ENCODE measurements around the gene SUDS3.
A peak's percentile ranks its signal among the peaks of the same experiment; 100 is the strongest.
"Not testable (repeated sequence)": the region's sequence is repeated elsewhere in the genome, so short reads cannot be mapped to it uniquely, and the experiment has no call there.

Gene SUDS3

DNA sequence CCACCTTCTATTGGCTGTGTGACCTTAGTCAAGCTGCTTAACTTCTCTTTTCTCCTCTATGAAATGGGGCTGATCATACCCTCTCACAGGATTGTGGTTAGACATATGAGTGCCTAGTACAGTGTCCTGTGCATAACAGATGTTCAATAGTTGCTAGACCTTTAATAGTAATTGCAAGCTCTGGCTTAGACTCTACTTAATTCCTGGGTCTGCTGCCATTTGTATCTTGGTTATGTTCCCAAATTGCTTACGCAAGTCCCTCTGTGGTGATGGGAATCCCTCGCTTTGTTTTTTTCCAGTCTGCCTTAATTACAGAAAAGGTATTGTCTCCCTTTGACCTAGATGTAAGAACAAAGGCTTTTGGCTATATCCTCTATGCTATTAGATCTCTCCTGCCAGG lies 15.1 kb downstream of the SUDS3 start:
- FAIRE-seq (no peak), DNase-seq (ENCODE audit: insufficient read length, low spot score) (no peak)

GRCh38 chr12:118391836-118392235 lies 15.5 kb downstream of the SUDS3 start:
- no peak for DNase-seq (ENCODE audit: insufficient read length, low spot score)
- FAIRE-seq, result no peak

DNA sequence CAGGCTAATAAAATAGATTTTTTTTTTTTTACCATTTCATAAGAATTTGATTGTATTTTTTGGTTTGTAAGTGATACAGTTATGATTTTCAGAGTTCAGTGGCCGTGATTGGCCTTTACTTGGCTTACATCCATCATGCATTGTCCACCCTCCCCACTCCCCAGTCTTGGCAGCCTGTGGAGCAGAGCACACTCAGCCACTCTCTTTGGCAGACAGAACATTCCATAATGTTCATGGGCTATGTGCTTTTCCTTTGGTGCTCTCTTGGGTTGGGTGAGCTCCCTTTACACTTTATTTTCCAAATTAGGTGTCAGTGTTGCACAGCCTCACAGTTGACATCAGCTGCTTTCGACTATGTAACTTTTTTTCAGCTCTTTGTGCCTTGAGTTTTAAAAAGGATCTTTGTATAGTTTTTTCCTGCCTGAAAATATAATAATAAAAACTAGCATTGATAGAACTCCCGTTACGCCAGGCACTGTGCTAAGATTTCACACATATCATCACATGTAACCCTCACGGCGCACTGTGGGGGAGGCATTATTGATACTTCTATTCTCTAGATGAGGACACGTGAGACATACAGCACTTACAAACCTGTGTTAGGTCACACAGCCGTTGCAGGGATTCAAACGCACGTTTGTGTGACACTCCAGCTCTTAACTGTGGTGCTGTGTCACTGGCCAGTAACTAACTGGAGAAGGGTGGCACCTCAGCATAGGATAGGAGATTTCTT lies 21.5 kb downstream of the SUDS3 start:
- DNase-seq (ENCODE audit: insufficient read length, low spot score) (no peak), FAIRE-seq (no peak)

DNA sequence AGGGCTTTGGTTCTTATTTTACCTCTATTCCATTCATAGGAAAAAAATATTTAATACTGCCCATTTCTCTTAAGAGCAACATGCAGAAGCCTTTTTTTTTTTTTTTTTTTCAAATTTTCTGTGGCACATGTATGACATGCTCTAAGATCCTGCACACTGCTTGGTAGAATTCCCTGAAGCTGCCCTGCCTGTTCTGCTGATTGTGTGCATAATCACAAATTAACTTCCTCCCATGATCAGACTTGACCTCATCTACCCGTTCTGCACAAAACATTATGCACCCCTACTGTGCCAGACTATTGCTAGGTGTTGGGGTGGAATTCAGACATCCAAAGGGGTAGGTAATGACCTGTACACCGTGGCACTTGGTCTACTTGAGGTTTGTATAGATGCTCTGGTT lies 22.2 kb downstream of the SUDS3 start:
- FAIRE-seq, result no peak
- no peak for DNase-seq (ENCODE audit: insufficient read length, low spot score)

DNA sequence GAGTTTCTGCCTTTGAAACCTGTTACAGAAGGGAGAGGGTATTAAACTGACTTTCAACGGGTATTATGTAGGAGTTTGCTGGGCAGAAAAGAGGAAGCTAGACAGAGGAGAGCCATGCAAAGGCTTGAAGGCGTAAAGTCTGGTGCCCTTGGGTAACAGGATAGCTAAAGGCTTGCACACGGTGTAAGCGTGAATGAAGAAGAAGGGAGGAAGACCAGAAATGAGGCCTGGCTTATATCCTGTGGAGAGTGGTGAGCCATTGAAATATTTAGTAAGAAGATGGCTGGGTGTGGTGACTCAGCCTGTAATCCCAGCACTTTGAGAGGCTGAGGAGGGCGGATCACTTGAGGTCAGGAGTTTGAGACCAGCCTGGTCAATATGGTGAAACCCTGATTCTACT lies 22.6 kb downstream of the SUDS3 start:
- DNase-seq (ENCODE audit: insufficient read length, low spot score) (no peak), FAIRE-seq (no peak)

DNA sequence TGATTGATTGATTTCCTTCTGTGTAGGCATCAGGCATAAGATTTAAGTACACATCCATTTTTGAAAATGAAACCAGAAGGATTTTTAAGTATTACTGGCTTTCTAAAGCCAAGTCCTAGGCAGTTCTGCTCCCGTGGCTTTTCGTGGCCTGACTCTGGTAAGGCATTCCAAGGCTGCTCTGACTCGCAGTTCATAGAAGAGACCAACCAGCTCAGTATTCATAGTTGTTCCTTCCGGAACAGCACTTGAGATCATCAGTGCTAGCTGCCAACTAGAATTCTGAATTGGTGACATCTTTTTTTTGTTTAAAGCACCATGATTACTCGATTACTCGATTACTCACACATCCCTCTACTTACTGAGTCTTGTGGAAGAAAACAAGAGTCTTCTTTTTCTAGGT lies 25.9 kb downstream of the SUDS3 start:
- FAIRE-seq (no peak), DNase-seq (ENCODE audit: insufficient read length, low spot score) (no peak)

DNA sequence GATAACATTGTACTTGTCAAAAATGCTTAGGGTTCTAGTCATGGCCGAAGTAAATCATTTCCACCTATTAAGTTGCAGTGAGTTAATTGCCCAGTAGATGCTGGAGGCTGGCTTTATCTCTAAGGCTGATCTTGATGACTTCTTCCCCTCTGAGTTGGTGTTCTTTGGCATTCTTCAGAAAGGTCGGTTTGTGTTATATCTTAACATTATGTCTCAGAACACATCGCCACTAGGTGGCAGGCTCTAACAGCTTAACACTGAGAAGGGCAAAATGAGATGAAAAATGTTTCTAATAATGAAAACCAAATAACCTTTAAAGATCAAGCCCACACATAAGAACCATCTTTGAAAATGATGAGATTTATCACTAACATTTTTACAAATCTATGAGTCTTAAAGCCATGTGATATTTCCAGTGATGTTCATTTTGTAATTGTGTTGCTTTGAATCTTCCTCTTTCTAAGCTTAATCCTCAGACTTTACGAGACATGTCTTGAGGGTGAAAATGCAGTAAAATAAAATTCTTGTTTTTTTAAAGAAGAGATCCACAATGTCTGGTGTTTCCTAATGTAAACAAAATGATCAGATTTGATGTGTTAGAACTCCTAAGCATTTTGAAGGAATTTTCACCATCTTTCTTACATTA lies 28.6 kb downstream of the SUDS3 start:
- peak; percentile 47 for DNase-seq (ENCODE audit: insufficient read length, low spot score)

GRCh38 chr12:118408241-118408640 lies 31.9 kb downstream of the SUDS3 start:
- not testable (repeated sequence) for DNase-seq (ENCODE audit: insufficient read length, low spot score); FAIRE-seq

More for the DNA sequence above, 28.6 kb downstream of the SUDS3 start:
- peak; percentile 83 for FAIRE-seq

GRCh38 chr12:118409834-118410233 lies 33.5 kb downstream of the SUDS3 start:
- DNase-seq (ENCODE audit: insufficient read length, low spot score) (no peak), FAIRE-seq (no peak)

DNA sequence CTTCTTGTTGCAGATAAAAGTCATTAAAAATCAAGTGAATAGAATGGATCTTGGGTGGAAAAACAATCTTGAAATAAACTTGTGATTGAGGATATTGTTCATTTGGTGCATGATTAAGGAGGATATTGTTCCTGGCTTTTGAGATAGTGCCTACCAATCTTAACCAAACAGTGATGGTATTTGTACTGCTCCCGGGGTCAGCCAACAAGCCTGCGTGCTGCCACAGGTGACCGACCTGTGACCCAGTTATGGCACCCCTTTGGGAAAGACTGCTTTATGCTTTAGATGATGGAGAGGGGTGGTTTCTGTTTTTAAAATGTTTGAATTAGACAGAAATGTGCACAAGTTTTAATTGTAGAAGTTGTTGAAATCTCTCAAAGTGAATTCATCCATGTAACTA lies 41.6 kb downstream of the SUDS3 start:
- DNase-seq (ENCODE audit: insufficient read length, low spot score) (no peak), FAIRE-seq (no peak)

DNA sequence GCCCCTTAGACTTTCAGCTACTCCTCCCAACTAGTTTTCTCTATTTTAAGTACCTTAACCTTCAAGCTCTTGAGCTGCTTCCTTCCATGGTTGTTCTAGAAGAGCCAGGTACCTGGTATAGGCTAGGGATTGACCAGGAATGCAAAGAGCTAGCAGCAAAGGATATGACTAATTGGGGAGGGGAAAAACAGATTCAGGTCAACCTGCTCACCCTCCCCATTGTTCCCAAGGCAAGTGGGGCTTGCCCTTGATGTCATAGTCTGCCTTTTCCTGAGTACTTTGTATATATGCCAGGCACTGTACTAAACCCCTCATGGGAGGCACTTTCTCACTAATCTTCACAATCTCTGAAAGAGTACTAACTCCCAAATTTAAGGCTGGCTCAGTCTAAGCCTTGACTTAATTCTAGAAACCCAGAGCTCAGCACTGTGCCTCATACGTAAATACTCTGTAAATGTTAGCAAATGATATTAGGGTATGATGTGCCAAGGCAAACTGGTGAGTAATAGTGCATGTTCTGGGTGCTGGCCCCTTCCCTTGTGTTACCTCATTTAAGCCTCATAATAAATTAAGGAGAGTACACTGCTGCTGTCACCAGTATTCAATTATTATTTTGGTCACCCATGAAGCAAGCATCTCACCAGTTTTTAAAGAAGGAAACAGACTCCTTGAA lies 42.2 kb downstream of the SUDS3 start:
- no peak for FAIRE-seq
- no peak for DNase-seq (ENCODE audit: insufficient read length, low spot score)

- FAIRE-seq (no peak), DNase-seq (ENCODE audit: insufficient read length, low spot score) (no peak)
Observed at GRCh38 chr12:118420673-118421072, 44.3 kb downstream of the SUDS3 start.

GRCh38 chr12:118424884-118425283 lies 48.5 kb downstream of the SUDS3 start:
- FAIRE-seq (no peak), DNase-seq (ENCODE audit: insufficient read length, low spot score) (no peak)

GRCh38 chr12:118425364-118425763 lies 49.0 kb downstream of the SUDS3 start:
- DNase-seq (ENCODE audit: insufficient read length, low spot score) (no peak), FAIRE-seq (no peak)

GRCh38 chr12:118427819-118428218 lies 51.5 kb downstream of the SUDS3 start:
- no peak for FAIRE-seq

DNA sequence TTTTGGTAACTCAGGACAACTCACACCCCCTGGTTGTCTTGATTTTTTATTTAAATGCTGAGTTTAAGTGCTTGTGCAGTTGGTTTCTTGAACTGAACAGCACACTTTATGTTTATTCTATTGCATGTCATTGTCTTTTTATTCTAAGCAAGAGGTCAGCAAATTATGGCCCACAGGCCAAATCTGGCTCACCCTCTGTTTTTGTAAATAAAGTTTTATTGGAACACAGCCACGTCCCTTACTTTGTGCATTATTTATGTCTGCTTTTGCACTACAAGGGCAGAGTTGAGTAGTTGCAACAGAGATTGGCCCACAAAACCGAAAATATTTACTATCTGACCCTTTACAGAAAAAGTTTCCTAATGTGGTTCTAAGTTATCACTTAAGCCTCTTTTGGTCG lies 52.3 kb downstream of the SUDS3 start:
- FAIRE-seq, result no peak
- no peak for DNase-seq (ENCODE audit: insufficient read length, low spot score)

More at GRCh38 chr12:118427819-118428218, 51.5 kb downstream of the SUDS3 start:
- no peak for DNase-seq (ENCODE audit: insufficient read length, low spot score)

GRCh38 chr12:118429688-118430383 lies 53.5 kb downstream of the SUDS3 start:
- FAIRE-seq (no peak), DNase-seq (ENCODE audit: insufficient read length, low spot score) (no peak)

- FAIRE-seq (no peak), DNase-seq (ENCODE audit: insufficient read length, low spot score) (no peak)
Observed at GRCh38 chr12:118430516-118430915, 54.2 kb downstream of the SUDS3 start.

GRCh38 chr12:118432812-118433545 lies 56.6 kb downstream of the SUDS3 start:
- no peak for FAIRE-seq
- DNase-seq (ENCODE audit: insufficient read length, low spot score), result no peak

DNA sequence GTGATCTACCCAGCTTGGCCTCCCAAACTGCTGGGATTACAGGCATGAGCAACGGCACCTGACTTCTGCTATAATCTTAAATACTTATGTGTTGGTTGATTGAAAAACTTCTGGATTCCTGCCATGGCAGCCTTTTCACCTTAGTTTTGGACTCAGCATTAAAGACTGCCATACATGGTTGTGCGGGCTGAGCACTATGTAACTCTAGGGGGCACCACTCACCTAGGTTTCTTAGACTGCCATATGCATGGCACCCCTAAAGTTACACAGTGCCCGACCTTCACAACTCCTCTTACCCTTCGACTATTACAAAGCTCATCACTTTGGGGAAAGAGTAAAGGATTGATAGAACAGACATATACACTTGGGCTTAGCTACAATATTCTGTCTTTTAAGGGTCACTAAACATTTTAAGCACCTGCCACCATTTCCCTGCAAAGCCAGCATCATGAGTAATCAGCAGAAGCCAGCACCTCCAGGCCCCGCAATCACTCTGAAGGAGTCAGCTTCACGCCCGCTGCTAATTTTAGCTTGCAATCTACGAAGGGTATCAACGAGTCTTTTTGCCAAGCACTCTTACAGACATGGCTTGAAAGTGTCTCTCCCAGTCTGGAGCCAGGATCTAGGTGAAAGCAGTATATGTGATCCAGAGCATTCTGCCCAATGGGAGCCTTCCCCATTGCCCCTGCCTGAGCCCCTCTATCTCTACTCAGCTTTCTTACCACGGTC lies 59.8 kb downstream of the SUDS3 start:
- peak; percentile 18 for DNase-seq (ENCODE audit: insufficient read length, low spot score)
- FAIRE-seq, result no peak
